ENCODE results near the gene MRPL17.

Gene MRPL17

GRCh38 chr11:6655020-6655789 is 27.9 kb downstream of the MRPL17 start:
- TF ChIP-seq CTCF (IDR thresholded peaks at IDR 0.05) = no peak
- no peak overlapping the region for H3K27ac ChIP-seq

GRCh38 chr11:6654281-6655019 is 28.7 kb downstream of the MRPL17 start:
- H3K27me3 ChIP-seq = peaks cover 71% of the 10 kb centered on the region
- H3K4me1 ChIP-seq (ENCODE audit: control insufficient read depth in 1 of 2, insufficient read depth in 1 of 2, low read depth in 1 of 2, low read length in 1 of 2) = peaks cover 4 to 6% of the 10 kb centered on the region in 2 experiments
- H3K36me3 ChIP-seq = no peaks in the 10 kb centered on the region
- H3K9me3 ChIP-seq = no peaks in the 10 kb centered on the region
- H3K4me3 ChIP-seq (ENCODE audit: low read depth in 1 of 2, low read length in 1 of 2) = peak overlapping the region in 1 of 2 experiments; percentile 56
- H3K27ac ChIP-seq = no peak overlapping the region
- TF ChIP-seq CTCF (IDR thresholded peaks at IDR 0.05) = no peak

More at GRCh38 chr11:6655020-6655789, 27.9 kb downstream of the MRPL17 start:
- Histone ChIP-seq H3K4me3 (ENCODE audit: low read depth in 1 of 2, low read length in 1 of 2) (peak overlapping the region; percentile 27 to 56), H3K9me3 (no peaks in the 10 kb centered on the region), H3K4me1 (ENCODE audit: control insufficient read depth in 1 of 2, insufficient read depth in 1 of 2, low read depth in 1 of 2, low read length in 1 of 2) (peaks cover 4 to 6% of the 10 kb centered on the region in 2 experiments), H3K36me3 (no peaks in the 10 kb centered on the region), H3K27me3 (peaks cover 69% of the 10 kb centered on the region)

GRCh38 chr11:6653656-6654055 is 29.5 kb downstream of the MRPL17 start:
- Histone ChIP-seq H3K4me3 (ENCODE audit: low read depth in 1 of 2, low read length in 1 of 2) (no peak overlapping the region), H3K9me3 (no peaks in the 10 kb centered on the region), H3K4me1 (ENCODE audit: control insufficient read depth in 1 of 2, insufficient read depth in 1 of 2, low read depth in 1 of 2, low read length in 1 of 2) (peaks cover 4 to 6% of the 10 kb centered on the region in 2 experiments), H3K27ac (no peak overlapping the region), H3K27me3 (peaks cover 68% of the 10 kb centered on the region), H3K36me3 (no peaks in the 10 kb centered on the region)
- no peak for TF ChIP-seq CTCF (IDR thresholded peaks at IDR 0.05)

- Histone ChIP-seq H3K27me3 (peaks cover 64% of the 10 kb centered on the region), H3K36me3 (no peaks in the 10 kb centered on the region), H3K9me3 (no peaks in the 10 kb centered on the region), H3K4me3 (ENCODE audit: low read depth in 1 of 2, low read length in 1 of 2) (no peak overlapping the region), H3K4me1 (ENCODE audit: control insufficient read depth in 1 of 2, insufficient read depth in 1 of 2, low read depth in 1 of 2, low read length in 1 of 2) (peaks cover 4 to 6% of the 10 kb centered on the region in 2 experiments), H3K27ac (no peak overlapping the region)
- no peak for TF ChIP-seq CTCF (IDR thresholded peaks at IDR 0.05)
These were observed 30.0 kb downstream of the MRPL17 start for GRCh38 chr11:6653097-6653496.

GRCh38 chr11:6652182-6652581 is 31.0 kb downstream of the MRPL17 start:
- H3K4me1 ChIP-seq (ENCODE audit: control insufficient read depth in 1 of 2, insufficient read depth in 1 of 2, low read depth in 1 of 2, low read length in 1 of 2) = peaks cover 7 to 9% of the 10 kb centered on the region in 2 experiments
- no peak overlapping the region for H3K4me3 ChIP-seq (ENCODE audit: low read depth in 1 of 2, low read length in 1 of 2)
- H3K36me3 ChIP-seq = no peaks in the 10 kb centered on the region
- H3K27me3 ChIP-seq = peaks cover 55% of the 10 kb centered on the region
- no peak for TF ChIP-seq CTCF (IDR thresholded peaks at IDR 0.05)
- no peaks in the 10 kb centered on the region for H3K9me3 ChIP-seq
- H3K27ac ChIP-seq = no peak overlapping the region

Data from neutrophil (primary cell).